ENCODE data around the gene STAT4.

- no peak for TF ChIP-seq POLR2AphosphoS5 (IDR thresholded peaks at IDR 0.05; ENCODE audit: low read depth, low read length)
- no peak for TF ChIP-seq POLR2A (IDR thresholded peaks at IDR 0.05; ENCODE audit: low read depth, low read length)
These were observed 86.2 kb downstream of the STAT4 start for GRCh38 chr2:191064590-191064989.
